GM18870 (cell line): Measurements from ENCODE around the gene SLC38A10.

Source experiments
- ATAC-seq: cut with Tn5 transposase; IDR thresholded peaks from one replicate; pipeline ENCODE4 v1.9.1; 2021; ENCODE audit warnings: moderate library complexity; ENCODE audit not compliant: unreplicated experiment

Gene SLC38A10

GRCh38 chr17:81258292-81258691 lies 36.8 kb downstream of the SLC38A10 start:
- ATAC-seq, result no peak

- no peak for ATAC-seq
Measured at GRCh38 chr17:81257533-81257932, 37.6 kb downstream of the SLC38A10 start.

GRCh38 chr17:81256616-81257015 lies 38.5 kb downstream of the SLC38A10 start:
- ATAC-seq, result no peak

DNA sequence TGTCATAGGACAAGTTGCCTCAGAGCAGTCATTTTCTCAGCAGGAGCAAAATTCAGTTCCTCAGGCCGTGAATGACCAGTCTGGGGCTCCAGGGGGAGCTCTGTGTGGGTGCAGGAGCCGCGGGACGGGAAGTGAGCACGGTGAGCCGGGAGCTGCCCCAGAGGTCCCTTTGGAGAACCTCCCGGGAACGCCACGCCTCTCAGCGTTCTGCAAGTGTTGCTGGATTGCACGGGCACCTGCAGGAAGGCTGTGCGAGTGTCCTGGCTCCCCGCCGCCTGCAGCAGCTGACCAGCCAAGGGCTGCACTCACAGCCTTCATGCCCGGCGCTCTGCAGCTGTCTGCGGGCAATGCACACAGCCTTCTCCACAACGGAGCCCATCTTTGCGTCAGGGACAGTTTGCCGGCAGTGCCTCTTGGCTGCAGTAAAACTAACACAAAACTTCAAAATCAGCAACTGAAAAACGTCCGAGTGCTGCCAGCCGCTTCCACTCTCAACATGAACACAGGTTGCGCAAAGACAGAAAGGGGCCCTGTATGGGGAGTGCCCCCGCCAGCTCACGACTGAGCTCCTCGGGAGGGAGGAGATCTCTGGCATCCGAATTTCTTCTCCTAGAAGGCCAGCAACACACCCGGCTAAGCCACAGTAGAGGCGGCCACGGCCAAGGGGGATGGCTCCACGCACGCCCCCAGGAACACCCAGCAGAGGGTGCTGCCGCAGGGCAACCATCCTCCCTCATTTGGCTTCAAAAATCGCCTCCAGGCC lies 40.0 kb downstream of the SLC38A10 start:
- ATAC-seq, result no peak

GRCh38 chr17:81253358-81254131 lies 41.6 kb downstream of the SLC38A10 start:
- ATAC-seq, result no peak

GRCh38 chr17:81252987-81253329 lies 42.1 kb downstream of the SLC38A10 start:
- ATAC-seq, result no peak

DNA sequence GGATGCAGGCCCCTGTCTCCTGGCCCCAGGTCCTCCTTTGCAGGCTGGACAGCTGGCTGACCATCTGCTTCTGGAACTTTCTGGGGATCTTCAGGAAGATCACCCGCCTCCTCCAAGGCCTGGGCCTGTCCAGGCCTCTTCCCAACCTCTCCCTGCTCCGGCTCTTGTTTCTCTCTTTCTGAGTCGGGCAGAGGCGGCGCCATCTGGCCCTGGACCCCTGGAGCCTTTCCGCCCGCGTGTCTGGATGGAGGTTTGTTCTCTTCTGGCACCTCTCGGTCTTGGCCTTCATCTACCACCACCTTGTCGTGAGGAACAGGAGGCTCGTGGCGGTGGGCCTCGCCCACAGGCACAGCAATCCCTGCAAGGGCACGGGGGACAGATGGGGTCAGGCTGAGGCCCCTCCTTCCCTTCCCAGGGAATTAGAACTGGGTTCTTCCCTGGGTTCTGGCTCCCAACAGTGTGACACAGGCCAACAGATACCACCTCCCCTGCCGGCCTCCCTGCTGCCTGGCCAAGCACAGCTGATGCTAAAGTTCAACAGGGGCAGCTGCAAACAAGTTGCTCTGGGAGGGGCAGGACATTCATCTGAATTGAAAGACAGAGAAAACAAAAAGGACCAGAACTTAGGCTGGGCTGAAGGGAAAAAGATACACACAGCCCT lies 42.7 kb downstream of the SLC38A10 start:
- no peak for ATAC-seq

DNA sequence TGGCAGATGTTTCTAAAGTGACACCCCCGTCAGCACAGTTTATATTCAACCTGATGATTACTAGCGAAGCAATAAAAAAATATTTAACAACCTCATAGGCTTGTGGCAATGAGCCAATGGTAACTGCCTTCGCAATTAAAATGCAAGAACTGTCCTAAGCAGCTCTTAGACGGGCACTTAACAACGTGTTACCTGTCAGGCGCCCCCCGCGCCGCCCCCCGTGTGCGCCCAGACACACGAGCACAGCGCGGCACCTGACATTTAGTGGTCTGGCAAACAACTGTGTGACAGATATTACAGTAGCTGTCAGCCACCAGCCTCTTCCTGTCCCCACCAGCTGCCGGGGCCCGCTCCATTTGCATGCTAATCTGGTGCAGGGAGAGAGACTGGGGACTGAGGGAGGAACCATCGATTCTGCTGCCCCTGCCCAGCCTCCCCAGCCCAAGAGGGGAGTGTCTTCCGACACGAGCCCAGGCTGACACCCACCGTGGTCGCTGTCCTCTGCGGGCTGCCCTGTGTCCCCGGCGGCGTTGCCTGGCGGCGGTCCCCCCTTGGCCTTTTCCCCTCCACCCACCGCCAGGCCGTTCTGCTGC lies 43.3 kb downstream of the SLC38A10 start:
- no peak for ATAC-seq

- no peak for ATAC-seq
Measured at GRCh38 chr17:81251094-81251708, 43.9 kb downstream of the SLC38A10 start.

DNA sequence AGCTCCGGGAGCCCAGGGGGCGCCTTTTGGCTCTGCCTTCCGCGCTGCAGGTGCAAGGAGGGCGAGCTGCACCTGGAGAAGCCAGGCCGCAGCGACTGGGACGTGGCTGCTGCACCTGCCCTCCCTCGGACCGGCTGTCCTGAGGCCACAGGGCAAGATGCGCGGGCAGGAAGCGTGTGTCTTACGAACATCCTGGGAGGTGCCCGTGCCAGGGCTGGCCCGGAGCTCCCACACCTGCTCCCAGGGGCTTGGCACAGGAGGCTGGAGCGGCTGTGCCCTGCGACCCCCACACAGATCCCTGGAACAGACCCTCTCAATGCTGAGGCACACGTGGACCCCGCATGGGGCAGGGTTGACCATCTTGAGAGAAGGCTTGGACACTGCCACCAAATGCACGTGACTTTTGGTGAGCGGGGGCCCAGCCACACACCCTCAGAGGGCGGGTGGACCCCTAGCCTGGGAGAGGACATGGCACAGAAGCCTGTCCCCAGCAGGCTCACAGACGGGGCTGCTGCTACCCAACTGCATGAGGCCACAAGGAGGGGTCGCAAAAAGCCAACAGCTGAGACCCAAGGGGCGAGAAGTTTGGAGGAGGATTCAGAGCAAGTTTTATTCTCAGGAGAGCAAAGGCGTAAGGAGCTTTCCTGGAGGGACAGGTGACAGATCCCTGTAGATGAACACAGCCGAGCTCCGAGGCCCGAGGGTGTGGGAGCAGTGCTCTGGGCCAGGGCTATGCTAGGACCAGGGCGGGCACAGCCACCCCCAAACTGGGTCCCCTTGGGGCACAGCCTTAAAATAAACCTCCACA lies 44.6 kb downstream of the SLC38A10 start:
- no peak for ATAC-seq

DNA sequence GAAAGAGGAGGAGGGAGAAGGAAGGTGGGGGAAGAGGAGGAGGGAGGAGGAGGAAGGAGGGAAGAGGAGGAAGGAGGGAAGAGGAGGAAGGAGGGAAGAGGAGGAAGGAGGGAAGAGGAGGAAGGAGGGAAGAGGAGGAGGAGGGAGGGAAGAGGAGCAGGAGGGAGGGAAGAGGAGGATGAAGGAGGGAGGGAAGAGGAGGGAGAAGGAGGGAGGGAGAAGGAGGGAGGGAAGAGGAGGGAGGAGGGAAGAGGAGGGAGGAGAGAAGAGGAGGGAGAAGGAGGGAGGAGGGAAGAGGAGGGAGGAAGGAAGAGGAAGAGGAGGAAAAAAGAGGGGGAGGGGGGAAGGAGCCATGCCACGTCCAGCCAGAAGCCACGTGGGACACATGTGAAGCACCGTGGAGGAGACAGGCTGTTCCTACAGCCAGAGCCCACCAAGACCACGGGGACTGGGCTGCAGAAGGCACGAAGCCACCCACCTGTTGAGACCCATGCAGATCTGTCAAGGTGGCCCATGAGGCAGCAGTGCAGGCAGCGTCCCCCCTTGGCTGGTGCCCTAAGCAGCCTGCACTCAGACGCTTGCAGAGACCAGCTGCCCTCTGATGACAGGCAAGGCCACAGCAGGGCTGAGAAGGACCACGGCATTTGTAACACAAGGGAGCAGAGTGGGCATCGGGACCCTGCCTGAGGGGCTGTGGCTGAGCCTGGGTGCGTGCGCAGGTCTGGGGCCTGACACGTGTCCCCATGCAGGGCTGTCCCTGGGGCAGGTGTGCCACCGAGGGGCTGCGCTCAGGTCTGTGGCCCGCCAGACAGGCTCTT lies 45.7 kb downstream of the SLC38A10 start:
- no peak for ATAC-seq

GRCh38 chr17:81248649-81249048 lies 46.5 kb downstream of the SLC38A10 start:
- ATAC-seq, result no peak

- ATAC-seq, result no peak
Measured at GRCh38 chr17:81247339-81247990, 47.6 kb downstream of the SLC38A10 start.

DNA sequence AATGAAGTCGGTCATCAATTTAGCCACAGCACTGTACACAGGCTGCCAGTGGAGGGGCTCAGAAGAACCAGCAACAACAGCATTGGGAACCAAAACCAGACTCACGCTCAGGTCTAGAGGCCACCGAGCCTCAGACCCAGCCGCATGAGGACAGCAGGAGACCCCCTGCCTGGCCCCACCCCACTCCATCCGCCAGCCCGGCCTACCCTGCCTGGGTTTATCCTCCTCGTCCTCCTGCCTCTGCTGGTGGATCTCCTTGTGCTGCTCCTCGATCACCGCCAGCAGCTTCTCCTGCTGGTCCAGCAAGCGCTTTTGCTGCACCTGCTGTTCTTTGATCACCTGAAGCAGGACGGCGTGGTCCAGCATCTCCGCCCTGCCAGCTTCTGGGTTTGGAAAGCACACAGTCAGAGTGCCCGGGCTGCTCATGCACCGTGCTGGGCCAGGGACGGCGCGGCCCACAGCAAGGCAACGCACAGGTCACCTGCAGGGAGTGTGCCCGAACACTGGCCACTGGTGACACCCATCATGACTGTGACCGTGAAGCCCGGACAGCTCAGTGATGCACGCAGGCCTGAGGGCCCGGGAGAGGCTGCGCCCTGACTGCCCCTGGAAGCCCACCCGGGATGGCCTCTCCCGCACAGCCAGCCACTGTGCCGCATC lies 48.3 kb downstream of the SLC38A10 start:
- no peak for ATAC-seq

DNA sequence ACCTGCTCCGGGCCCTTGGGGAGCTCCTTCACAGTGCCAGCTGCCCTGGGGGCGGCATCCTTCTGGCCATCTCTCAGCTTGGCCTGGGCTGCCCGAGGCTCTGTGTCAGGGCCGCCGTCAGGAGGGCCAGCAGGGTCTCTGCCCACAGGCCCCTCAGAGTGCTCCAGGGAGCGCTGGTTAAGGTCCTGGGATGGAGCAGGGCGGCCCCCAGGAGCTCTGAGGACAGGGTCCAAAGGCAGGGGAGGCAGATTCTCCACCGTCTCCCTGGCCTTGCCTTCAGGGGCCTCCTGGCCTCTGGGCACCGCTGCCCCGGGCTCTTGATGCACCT lies 48.8 kb downstream of the SLC38A10 start:
- ATAC-seq, result no peak

DNA sequence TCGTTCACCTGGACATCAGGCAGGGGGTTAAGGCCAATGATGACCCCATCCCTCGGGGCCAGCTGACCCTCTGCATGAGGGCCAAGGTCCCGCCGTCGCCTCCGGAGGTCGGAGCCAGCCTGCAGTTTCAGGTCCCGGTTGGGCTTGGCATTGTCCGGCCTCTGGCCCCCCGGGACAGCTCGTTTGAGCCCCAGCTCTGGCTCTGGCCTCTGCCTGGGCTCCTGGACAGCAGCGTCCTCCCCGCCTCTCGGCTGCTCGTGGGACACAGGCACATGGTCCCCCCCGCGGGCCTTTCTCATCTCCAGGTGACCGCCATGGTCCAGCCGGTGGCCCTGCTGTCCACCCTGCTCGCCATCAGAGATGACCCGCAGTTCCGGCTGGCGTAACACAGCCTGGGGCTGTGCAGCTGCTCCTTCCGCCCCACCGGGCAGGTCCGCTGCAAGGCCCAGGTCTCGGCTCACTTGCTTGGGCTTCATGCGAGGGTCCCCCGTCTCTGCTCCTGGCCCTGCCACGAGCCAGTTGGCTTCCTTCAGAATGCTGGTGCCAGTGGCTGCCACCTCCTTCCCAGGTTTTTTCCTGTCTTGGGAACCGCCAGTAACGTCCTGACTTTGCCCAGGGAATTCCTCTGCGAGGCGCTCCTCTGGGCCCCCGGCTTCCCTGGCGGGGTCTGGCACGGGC lies 49.3 kb downstream of the SLC38A10 start:
- no peak for ATAC-seq

- ATAC-seq, result no peak
Measured at GRCh38 chr17:81245024-81245664, 50.0 kb downstream of the SLC38A10 start.
